WTC11 (cell line): ENCODE measurements around the gene MYOF. TPM values are rescaled to one million over a fixed set of nuclear protein-coding genes. Genes with fewer than 3 reads are reported as not detected.

Experiments used
- ATAC-seq: fragments of 200-7000 bp; cut with Tn5 transposase; 2 replicates; pipeline ENCODE4 v1.10.0; 2021; ENCODE audit warnings: mild to moderate bottlenecking, moderate library complexity
- CTCF ChIA-PET: fragments of 300-600 bp; sonication (Branson Sonifier 250); formaldehyde crosslinking; loops from one replicate; lab custom pipeline; 2021; ENCODE audit warnings: antibody characterized with exemption; lab: Charles Lee
- POLR2A ChIA-PET: fragments of 350-600 bp; sonication (Branson Sonifier 250); formaldehyde crosslinking; loops from one replicate; lab custom pipeline; 2021; ENCODE audit warnings: antibody characterized with exemption; lab: Charles Lee
- DNase-seq: peaks from one replicate; pipeline ENCODE4 v3.0.0; 2021; ENCODE audit warnings: low spot score
- H3K27ac Mint-ChIP-seq: 2 replicates; pipeline ENCODE4 v1.8.0; 2021; ENCODE audit warnings: mixed read lengths
- H3K27me3 Mint-ChIP-seq: 2 replicates; pipeline ENCODE4 v1.8.0; 2021; ENCODE audit warnings: low read depth, mild to moderate bottlenecking, moderate library complexity, mixed read lengths
- H3K36me3 Mint-ChIP-seq: 2 replicates; pipeline ENCODE4 v1.8.0; 2021; ENCODE audit warnings: mixed read lengths
- H3K4me1 Mint-ChIP-seq: 2 replicates; pipeline ENCODE4 v1.8.0; 2022; ENCODE audit warnings: mixed read lengths
- H3K4me3 Mint-ChIP-seq: 2 replicates; pipeline ENCODE4 v1.8.0; 2021; ENCODE audit warnings: mild to moderate bottlenecking, moderate library complexity, mixed read lengths
- H3K9me3 Mint-ChIP-seq: 2 replicates; pipeline ENCODE4 v1.8.0; 2021; ENCODE audit warnings: mixed read lengths
- AFF4 ChIP-seq: sonication (generic); formaldehyde crosslinking; IDR thresholded peaks from 2 replicates; pipeline ENCODE4 v1.8.1; 2023; ENCODE audit warnings: mild to moderate bottlenecking, missing genetic modification reagents, borderline replicate concordance
- ATF1 ChIP-seq: sonication (generic); formaldehyde crosslinking; IDR thresholded peaks from 2 replicates; pipeline ENCODE4 v1.8.1; 2023; ENCODE audit warnings: mild to moderate bottlenecking, moderate library complexity, missing genetic modification reagents
- ATF2 ChIP-seq: sonication (generic); formaldehyde crosslinking; IDR thresholded peaks from 2 replicates; pipeline ENCODE4 v1.8.1; 2022; ENCODE audit warnings: low read depth, missing genetic modification reagents, borderline replicate concordance
- CREB1 ChIP-seq: sonication (generic); formaldehyde crosslinking; IDR thresholded peaks from 2 replicates; pipeline ENCODE4 v1.8.0; 2023; ENCODE audit warnings: mild to moderate bottlenecking, missing genetic modification reagents
- EMX1 ChIP-seq: fragments of 250-450 bp; sonication (Bioruptor Pico); IDR thresholded peaks from 2 replicates; pipeline ENCODE4 v1.8.0; 2021; ENCODE audit warnings: mild to moderate bottlenecking
- FOXP4 ChIP-seq: sonication (generic); formaldehyde crosslinking; IDR thresholded peaks from 2 replicates; pipeline ENCODE4 v1.8.0; 2022; ENCODE audit warnings: mild to moderate bottlenecking, missing genetic modification reagents
- HMGA2 ChIP-seq: fragments of 250-450 bp; sonication (Bioruptor Pico); IDR thresholded peaks from 2 replicates; pipeline ENCODE4 v1.4.0; 2021; ENCODE audit warnings: mild to moderate bottlenecking, moderate library complexity
- HMGXB4 ChIP-seq: sonication (generic); formaldehyde crosslinking; IDR thresholded peaks from 2 replicates; pipeline ENCODE4 v1.8.1; 2023; ENCODE audit warnings: mild to moderate bottlenecking, moderate library complexity, missing genetic modification reagents
- JUN ChIP-seq: sonication (generic); formaldehyde crosslinking; IDR thresholded peaks from 2 replicates; pipeline ENCODE4 v1.8.0; 2023; ENCODE audit warnings: mild to moderate bottlenecking, missing genetic modification reagents
- MXD4 ChIP-seq: fragments of 250-450 bp; sonication (Bioruptor Pico); IDR thresholded peaks from 2 replicates; pipeline ENCODE4 v1.8.0; 2021; ENCODE audit warnings: mild to moderate bottlenecking, moderate library complexity, borderline replicate concordance
- NFYB ChIP-seq: sonication (generic); formaldehyde crosslinking; conservative IDR thresholded peaks from 2 replicates; pipeline ENCODE4 v1.8.0; 2022; ENCODE audit warnings: low read depth, missing genetic modification reagents
- NR2C2 ChIP-seq: sonication (generic); formaldehyde crosslinking; IDR thresholded peaks from 2 replicates; pipeline ENCODE4 v1.8.0; 2022; ENCODE audit warnings: mild to moderate bottlenecking, missing genetic modification reagents
- RORB ChIP-seq: fragments of 250-450 bp; sonication (Bioruptor Pico); IDR thresholded peaks from 2 replicates; pipeline ENCODE4 v1.9.0; 2021; ENCODE audit warnings: mild to moderate bottlenecking
- TEAD4 ChIP-seq: sonication (generic); formaldehyde crosslinking; IDR thresholded peaks from 2 replicates; pipeline ENCODE4 v1.8.0; 2022; ENCODE audit warnings: mild to moderate bottlenecking, missing genetic modification reagents
- TP53 ChIP-seq: sonication (generic); formaldehyde crosslinking; IDR thresholded peaks from 2 replicates; pipeline ENCODE4 v1.8.1; 2023; ENCODE audit warnings: mild to moderate bottlenecking, missing genetic modification reagents
- ZNF232 ChIP-seq: sonication (generic); formaldehyde crosslinking; IDR thresholded peaks from 2 replicates; pipeline ENCODE4 v1.8.0; 2022; ENCODE audit warnings: mild to moderate bottlenecking, missing genetic modification reagents
- ZNF263 ChIP-seq: sonication (generic); formaldehyde crosslinking; IDR thresholded peaks from 2 replicates; pipeline ENCODE4 v1.8.1; 2022; ENCODE audit warnings: low read depth, mild to moderate bottlenecking, moderate library complexity, missing genetic modification reagents
- ZNF317 ChIP-seq: sonication (generic); formaldehyde crosslinking; IDR thresholded peaks from 2 replicates; pipeline ENCODE4 v1.8.1; 2023; ENCODE audit warnings: low read depth, mild to moderate bottlenecking, moderate library complexity, missing genetic modification reagents, borderline replicate concordance
- ZNF423 ChIP-seq: fragments of 250-450 bp; sonication (Bioruptor Pico); IDR thresholded peaks from 2 replicates; pipeline ENCODE4 v2.1.2; 2022; ENCODE audit warnings: mild to moderate bottlenecking, moderate library complexity
- ZNF425 ChIP-seq: fragments of 250-450 bp; sonication (Bioruptor Pico); conservative IDR thresholded peaks from 2 replicates; pipeline ENCODE4 v1.9.0; 2021; ENCODE audit warnings: mild to moderate bottlenecking
- ZSCAN18 ChIP-seq: fragments of 250-450 bp; sonication (Bioruptor Pico); IDR thresholded peaks from 2 replicates; pipeline ENCODE4 v2.1.2; 2022; ENCODE audit warnings: mild to moderate bottlenecking, moderate library complexity
- total RNA-seq: library from RNA; stranded (reverse); gene quantifications from 3 replicates; pipeline ENCODE4 v1.2.3, GENCODE V29; 2021

MYOF gene
- total RNA-seq, 1 experiment from 2014 or later = 1.8 TPM

- DNase-seq = no peak
- peaks cover 11% of the 10 kb centered on the region for H3K4me1 Mint-ChIP-seq
- no peak for TF ChIP-seq ATF1 (CRISPR knock-in tag)
- TF ChIP-seq NR2C2 (CRISPR knock-in tag) = no peak
- TF ChIP-seq ATF2 (CRISPR knock-in tag) = no peak
- no peak for TF ChIP-seq NFYB (CRISPR knock-in tag)
- TF ChIP-seq ZNF263 (CRISPR knock-in tag) = no peak
- TF ChIP-seq TP53 (CRISPR knock-in tag) = no peak
- TF ChIP-seq JUN = no peak
- TF ChIP-seq EMX1 (CRISPR knock-in tag) = no peak
- no peak for TF ChIP-seq ZNF423 (CRISPR knock-in tag)
- TF ChIP-seq AFF4 (CRISPR knock-in tag) = no peak
- no peak for TF ChIP-seq RORB (CRISPR knock-in tag)
- no peak for TF ChIP-seq CREB1 (CRISPR knock-in tag)
- TF ChIP-seq HMGXB4 = no peak
- no peak overlapping the region for H3K27ac Mint-ChIP-seq
- peaks cover 15% of the 10 kb centered on the region for H3K27me3 Mint-ChIP-seq
- no peak overlapping the region for H3K4me3 Mint-ChIP-seq
- no peaks in the 10 kb centered on the region for H3K36me3 Mint-ChIP-seq
- no peak for ATAC-seq
- H3K9me3 Mint-ChIP-seq = no peaks in the 10 kb centered on the region
- ChIA-PET POLR2A (interaction anchor here (0.5 kb wide), 1 partner anchor 514 kb away, joined by 3 read pairs; no protein-coding TSS in a partner anchor), CTCF (no interaction called here)
Observed at GRCh38 chr10:93344691-93345090, 137.4 kb downstream of the MYOF start.

- no peak overlapping the region for H3K4me3 Mint-ChIP-seq
- peaks cover 11% of the 10 kb centered on the region for H3K4me1 Mint-ChIP-seq
- ATAC-seq (no peak), DNase-seq (no peak)
- H3K27me3 Mint-ChIP-seq = peaks cover 15% of the 10 kb centered on the region
- H3K9me3 Mint-ChIP-seq = no peaks in the 10 kb centered on the region
- ChIA-PET POLR2A (no interaction called here), CTCF (no interaction called here)
- TF ChIP-seq ZSCAN18 (CRISPR knock-in tag) = no peak
- no peak for TF ChIP-seq MXD4
- no peak for TF ChIP-seq FOXP4 (CRISPR knock-in tag)
- TF ChIP-seq TEAD4 (CRISPR knock-in tag) = no peak
- TF ChIP-seq ZNF423 (CRISPR knock-in tag) = no peak
- no peak for TF ChIP-seq ZNF232 (CRISPR knock-in tag)
- no peak for TF ChIP-seq HMGA2 (CRISPR knock-in tag)
- TF ChIP-seq ZNF317 (CRISPR knock-in tag) = no peak
- TF ChIP-seq NFYB (CRISPR knock-in tag) = no peak
- TF ChIP-seq ZNF425 (CRISPR knock-in tag) = no peak
- no peaks in the 10 kb centered on the region for H3K36me3 Mint-ChIP-seq
- H3K27ac Mint-ChIP-seq = no peak overlapping the region
Observed at GRCh38 chr10:93342921-93343320, 139.2 kb downstream of the MYOF start.
